Stimulated activated CD8-positive, alpha-beta memory T cell treated with anti-CD3 and anti-CD28 coated beads, Interleukin-7, amount 100 ng/mL, for 4 hours (primary cell): Measurements from ENCODE around the gene UCK1.

Source experiments
- DNase-seq, 2 donors: peaks; one replicate each; pipeline ENCODE4 v3.0.0-alpha.2; 2020; ENCODE audit warnings: low read depth in 2 of 2

The UCK1 gene

GRCh38 chr9:131476777-131477345 lies 54.2 kb downstream of the UCK1 start:
- no peak for DNase-seq

DNA sequence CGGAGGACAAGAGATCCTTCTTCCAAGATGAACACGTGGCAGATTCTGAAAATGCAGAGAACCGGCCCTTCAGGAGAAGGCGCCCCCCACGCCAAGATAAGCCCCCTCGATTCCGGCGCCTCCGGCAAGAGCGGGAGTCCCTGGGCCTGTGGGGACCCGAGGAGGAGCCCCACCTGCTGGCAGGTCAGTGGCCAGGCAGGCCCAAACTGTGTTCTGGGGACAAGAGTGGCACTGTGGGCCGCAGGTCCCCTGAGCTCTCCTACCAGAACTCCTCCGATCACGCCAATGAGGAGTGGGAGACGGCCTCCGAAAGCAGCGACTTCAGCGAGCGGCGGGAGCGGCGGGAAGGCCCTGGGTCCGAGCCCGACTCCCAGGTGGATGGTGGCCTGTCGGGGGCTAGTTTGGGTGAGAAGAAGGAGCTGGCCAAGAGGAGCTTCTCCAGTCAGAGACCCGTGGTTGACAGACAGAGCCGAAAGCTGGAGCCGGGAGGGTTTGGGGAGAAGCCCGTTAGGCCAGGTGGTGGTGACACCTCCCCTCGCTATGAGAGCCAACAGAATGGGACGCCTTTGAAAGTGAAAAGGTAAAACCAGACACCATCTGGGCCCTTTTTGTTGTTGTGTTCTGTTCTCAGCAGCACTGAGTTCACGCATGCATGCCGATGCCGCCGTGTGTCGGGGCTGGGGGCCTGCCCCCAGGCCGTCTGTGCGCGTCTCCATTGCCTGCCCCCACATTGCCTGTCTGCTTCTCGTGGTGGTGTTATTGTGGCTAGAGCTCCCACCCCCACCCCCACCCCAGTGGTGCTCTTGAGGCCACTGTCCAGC lies 54.9 kb downstream of the UCK1 start:
- no peak for DNase-seq

DNA sequence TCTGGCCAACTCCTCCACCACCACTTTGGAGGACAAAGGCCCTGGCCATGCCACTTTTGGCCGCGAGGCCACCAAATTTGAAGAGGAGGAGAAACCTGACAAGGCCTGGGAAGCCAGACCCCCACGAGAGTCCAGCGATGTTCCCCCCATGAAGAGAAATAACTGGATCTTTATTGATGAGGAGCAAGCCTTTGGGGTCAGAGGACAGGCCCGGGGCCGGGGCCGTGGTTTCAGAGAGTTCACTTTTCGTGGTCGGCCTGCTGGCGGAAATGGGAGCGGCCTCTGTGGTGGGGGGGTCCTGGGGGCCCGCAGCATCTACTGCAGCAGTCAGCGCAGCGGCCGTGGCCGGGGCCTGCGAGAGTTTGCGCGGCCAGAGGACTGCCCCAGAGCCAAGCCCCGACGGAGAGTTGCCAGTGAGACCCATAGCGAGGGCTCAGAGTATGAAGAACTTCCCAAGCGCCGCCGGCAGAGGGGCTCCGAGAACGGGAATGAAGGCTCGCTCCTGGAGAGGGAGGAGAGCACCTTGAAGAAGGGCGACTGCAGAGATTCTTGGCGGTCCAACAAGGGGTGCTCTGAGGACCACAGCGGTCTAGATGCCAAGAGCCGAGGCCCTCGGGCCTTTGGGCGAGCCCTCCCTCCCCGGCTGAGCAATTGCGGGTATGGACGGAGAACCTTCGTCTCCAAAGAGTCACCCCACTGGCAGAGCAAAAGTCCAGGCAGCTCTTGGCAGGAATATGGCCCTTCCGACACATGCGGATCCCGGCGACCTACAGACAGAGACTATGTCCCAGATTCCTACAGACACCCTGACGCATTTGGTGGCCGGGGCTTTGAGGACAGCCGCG lies 55.7 kb downstream of the UCK1 start:
- no peak for DNase-seq

- no peak for DNase-seq
Observed at GRCh38 chr9:131474711-131475110, 56.4 kb downstream of the UCK1 start.

DNA sequence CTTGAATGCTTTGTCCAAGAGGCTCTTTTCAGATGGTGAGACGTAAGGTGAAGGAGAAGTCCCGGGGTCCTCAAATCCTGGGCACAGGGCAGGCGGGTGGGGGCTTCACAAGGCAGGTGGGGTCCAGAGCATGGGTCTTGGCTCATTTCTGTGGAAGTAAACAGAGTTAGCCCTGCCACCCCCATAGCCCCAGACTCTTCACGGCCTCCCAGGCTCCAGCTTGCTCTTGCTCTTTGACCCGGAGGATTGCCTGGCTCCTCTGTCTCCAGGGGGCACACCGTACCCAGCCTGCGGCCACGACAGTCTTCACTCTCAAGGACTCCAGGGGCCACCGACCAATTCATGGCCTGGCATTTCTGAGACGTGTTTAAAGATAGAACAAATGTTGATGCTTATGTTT lies 57.2 kb downstream of the UCK1 start:
- no peak for DNase-seq
